Right atrium auricular region (tissue), 2 donors: ENCODE results near the gene FAM3A. TPM values are rescaled to one million over a fixed set of nuclear protein-coding genes. Genes with fewer than 3 reads are reported as not detected.
"Not testable (repeated sequence)": the region's sequence is repeated elsewhere in the genome, so short reads cannot be mapped to it uniquely, and the experiment has no call there.

Source experiments
- DNase-seq: peaks from one replicate; pipeline ENCODE4 v3.0.0-alpha.2; 2019; ENCODE audit warnings: low spot score
- H3K27ac ChIP-seq, 2 donors: fragments of 200-600 bp; sonication (generic); 1 replicate in 1 of 2; 2 replicates in 1 of 2; pipeline ENCODE4 v1.5.1; 2016 to 2019
- H3K27me3 ChIP-seq, 2 donors: fragments of 200-600 bp; sonication (generic); one replicate each; pipeline versions ENCODE4 v1.5.1 to v1.6.0; 2017 to 2019
- H3K36me3 ChIP-seq: fragments of 200-600 bp; sonication (generic); one replicate; pipeline ENCODE4 v1.5.1; 2016
- H3K4me1 ChIP-seq, 2 donors: fragments of 200-600 bp; sonication (generic); one replicate each; pipeline versions ENCODE4 v1.5.1 to v1.6.0; 2017 to 2019
- H3K4me3 ChIP-seq, 2 donors: fragments of 200-600 bp; sonication (generic); 1 replicate in 1 of 2; 2 replicates in 1 of 2; pipeline ENCODE4 v1.5.1; 2017 to 2019; ENCODE audit warnings: mild to moderate bottlenecking in 1 of 2, moderate library complexity in 1 of 2
- H3K9me3 ChIP-seq, 2 donors: fragments of 200-600 bp; sonication (generic); one replicate each; pipeline ENCODE4 v1.5.1; 2019
- total RNA-seq, 2 donors: library from RNA; depleted of rRNA; stranded (reverse); fragments of >200 nt; gene quantifications; one replicate each; pipeline ENCODE4 v1.1.0, GENCODE V29; 2016
- TF ChIP-seq, protein P1 (sequence below), 2 donors: fragments of 200-600 bp; sonication (generic); IDR thresholded peaks; one replicate each; pipeline ENCODE4 v1.5.1; 2019; ENCODE audit warnings: antibody characterized with exemption in 2 of 2

The FAM3A gene, protein sequence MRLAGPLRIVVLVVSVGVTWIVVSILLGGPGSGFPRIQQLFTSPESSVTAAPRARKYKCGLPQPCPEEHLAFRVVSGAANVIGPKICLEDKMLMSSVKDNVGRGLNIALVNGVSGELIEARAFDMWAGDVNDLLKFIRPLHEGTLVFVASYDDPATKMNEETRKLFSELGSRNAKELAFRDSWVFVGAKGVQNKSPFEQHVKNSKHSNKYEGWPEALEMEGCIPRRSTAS
- total RNA-seq = 10 to 100 TPM; 47.1 to 61.2 TPM

DNA sequence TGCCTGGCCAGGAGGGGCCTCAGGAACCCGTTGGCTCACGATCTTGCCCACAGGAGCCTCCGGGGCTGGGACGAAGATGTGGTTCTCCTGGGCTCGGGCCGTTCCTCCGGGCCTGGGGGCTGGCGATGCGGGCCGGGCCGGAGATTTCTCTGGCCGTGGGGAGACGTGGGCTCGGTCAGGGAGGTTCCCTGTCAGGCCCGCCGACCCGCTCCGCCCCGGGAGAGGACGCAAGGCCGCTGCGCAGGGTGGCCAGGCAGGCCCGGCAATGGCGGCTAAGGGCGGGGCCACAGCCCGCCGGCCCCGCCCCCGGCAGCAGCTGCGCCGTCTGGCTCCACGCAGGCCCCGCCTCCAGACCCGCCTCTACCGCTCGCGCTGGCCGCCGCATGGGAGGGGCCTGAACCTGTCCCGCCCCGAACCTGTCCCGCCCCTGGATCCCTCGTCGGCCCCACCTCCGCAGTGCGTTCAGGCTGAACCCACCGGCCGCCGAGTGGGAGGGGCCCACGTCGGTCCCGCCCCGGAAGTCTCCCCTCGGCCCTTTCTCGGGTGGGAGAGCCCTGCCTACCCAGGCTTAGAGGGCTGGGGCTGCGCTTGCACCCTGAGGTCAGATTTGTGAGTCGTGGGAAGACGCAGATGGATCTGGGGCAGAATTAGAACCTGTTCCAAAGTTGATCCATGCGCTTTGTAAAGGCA lies at the start of gene FAM3A:
FAM3A (minus strand) TSS at position 267 of the 690 bp plus-strand sequence. CDS start 460 bp downstream, outside the sequence.
- TF ChIP-seq, protein P1, sequence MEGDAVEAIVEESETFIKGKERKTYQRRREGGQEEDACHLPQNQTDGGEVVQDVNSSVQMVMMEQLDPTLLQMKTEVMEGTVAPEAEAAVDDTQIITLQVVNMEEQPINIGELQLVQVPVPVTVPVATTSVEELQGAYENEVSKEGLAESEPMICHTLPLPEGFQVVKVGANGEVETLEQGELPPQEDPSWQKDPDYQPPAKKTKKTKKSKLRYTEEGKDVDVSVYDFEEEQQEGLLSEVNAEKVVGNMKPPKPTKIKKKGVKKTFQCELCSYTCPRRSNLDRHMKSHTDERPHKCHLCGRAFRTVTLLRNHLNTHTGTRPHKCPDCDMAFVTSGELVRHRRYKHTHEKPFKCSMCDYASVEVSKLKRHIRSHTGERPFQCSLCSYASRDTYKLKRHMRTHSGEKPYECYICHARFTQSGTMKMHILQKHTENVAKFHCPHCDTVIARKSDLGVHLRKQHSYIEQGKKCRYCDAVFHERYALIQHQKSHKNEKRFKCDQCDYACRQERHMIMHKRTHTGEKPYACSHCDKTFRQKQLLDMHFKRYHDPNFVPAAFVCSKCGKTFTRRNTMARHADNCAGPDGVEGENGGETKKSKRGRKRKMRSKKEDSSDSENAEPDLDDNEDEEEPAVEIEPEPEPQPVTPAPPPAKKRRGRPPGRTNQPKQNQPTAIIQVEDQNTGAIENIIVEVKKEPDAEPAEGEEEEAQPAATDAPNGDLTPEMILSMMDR (IDR thresholded peaks at IDR 0.05) = no peak
- no peaks in the 10 kb centered on the region for H3K9me3 ChIP-seq
- peak within 1 kb of the TSS; percentile 90 to 94 for H3K27ac ChIP-seq
- DNase-seq = peak; percentile 92
- peak within 1 kb of the TSS; percentile 66 to 70 for H3K4me3 ChIP-seq
- no peaks in the 10 kb centered on the region for H3K36me3 ChIP-seq
- H3K4me1 ChIP-seq = peaks cover 0 to 7% of the 10 kb centered on the region in 2 donors
- no peaks in the 10 kb centered on the region for H3K27me3 ChIP-seq

DNA sequence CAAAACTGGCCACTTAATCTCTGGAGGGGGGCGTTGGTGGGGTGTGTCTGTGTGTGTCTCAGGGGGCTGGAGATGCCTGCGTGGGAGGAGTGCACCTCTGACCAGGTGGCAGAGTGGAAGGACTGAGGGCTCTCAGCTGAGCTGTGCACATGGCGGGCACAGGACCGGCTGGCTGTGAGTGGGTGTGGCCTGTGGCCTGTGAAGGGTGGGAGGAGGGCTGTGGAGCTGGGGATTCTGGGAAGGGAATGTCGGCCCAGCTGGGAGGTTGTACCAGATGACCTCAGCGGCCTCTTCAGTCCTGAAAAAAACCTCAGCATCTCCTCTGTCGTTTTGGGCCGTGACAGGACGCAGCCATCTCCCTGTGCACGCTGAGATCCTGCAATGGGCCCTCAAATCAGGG lies 46.3 kb upstream of the FAM3A start:
- H3K9me3 ChIP-seq, H3K27me3 ChIP-seq, H3K36me3 ChIP-seq, H3K4me3 ChIP-seq, H3K27ac ChIP-seq, DNase-seq, H3K4me1 ChIP-seq: not testable (repeated sequence)

DNA sequence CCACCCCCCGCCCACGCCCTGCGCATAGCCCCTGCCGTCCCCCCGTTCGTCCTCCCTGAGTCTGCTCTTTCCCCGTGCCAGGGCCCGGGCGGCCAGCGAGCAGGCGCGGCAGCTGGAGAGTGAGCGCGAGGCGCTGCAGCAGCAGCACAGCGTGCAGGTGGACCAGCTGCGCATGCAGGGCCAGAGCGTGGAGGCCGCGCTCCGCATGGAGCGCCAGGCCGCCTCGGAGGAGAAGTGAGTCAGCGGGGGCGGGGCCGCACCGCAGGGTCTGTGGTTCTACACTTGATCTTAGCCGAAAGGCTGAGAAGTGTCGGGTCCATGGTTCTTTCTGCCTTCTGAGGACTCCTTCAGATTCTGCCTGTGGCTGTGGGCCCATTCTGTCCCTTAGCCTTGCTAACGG lies 44.3 kb upstream of the FAM3A start:
- not testable (repeated sequence) for H3K36me3 ChIP-seq, H3K27me3 ChIP-seq, H3K9me3 ChIP-seq, H3K4me3 ChIP-seq, H3K4me1 ChIP-seq, H3K27ac ChIP-seq, DNase-seq

DNA sequence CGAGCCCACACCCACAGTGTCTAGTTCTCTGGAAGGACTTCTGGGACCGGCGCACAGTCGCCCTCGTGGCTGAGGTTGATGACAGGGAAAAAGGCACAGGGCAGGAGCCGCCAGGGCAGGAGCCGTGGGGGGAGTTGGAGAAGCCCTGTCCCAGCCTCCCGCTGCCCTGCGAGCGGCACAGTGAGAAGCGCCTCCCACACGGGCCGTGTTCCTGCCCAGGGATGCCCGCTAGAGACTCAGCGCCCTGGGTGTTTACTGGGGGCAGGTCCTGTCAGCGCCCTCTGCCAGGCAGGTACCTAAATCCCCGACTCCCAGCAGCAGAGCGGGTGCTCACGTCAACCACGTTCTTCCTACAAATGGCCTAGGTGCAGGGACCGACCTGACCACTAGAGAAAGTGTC lies 42.9 kb upstream of the FAM3A start:
- DNase-seq, H3K27ac ChIP-seq, H3K4me1 ChIP-seq: not testable (repeated sequence)

DNA sequence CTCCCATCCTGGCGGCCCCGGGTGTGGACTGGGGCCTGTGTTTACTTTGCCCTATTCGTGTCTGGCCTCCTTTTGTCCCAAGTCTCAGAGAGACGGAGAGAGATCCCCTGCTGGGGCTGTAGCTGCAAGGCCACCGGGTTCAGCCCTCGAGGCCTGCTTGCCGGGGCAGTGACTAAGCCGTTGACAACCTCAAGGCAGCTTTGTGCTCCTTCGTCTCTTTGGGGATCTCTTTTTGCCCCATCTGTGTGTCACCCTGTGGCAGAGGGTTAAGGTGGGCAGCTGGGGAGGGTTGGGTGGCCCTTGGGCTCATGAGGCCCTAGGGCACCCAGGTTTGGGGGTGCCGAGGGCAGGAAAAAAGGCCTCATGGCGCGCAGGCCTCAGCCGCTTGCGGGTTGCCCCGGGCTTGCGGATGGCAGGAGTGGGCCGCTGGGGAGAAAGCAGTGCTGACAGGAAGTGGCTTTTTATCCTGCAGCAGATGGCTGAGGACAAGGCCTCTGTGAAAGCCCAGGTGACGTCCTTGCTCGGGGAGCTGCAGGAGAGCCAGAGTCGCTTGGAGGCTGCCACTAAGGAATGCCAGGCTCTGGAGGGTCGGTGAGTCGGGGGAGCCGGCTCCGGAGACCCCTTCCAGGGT lies 42.1 kb upstream of the FAM3A start:
- not testable (repeated sequence) for H3K27me3 ChIP-seq, H3K9me3 ChIP-seq, H3K36me3 ChIP-seq, H3K4me1 ChIP-seq, H3K27ac ChIP-seq, DNase-seq, H3K4me3 ChIP-seq

More for the DNA sequence above, 42.9 kb upstream of the FAM3A start:
- not testable (repeated sequence) for H3K27me3 ChIP-seq, H3K4me3 ChIP-seq, H3K9me3 ChIP-seq, H3K36me3 ChIP-seq

DNA sequence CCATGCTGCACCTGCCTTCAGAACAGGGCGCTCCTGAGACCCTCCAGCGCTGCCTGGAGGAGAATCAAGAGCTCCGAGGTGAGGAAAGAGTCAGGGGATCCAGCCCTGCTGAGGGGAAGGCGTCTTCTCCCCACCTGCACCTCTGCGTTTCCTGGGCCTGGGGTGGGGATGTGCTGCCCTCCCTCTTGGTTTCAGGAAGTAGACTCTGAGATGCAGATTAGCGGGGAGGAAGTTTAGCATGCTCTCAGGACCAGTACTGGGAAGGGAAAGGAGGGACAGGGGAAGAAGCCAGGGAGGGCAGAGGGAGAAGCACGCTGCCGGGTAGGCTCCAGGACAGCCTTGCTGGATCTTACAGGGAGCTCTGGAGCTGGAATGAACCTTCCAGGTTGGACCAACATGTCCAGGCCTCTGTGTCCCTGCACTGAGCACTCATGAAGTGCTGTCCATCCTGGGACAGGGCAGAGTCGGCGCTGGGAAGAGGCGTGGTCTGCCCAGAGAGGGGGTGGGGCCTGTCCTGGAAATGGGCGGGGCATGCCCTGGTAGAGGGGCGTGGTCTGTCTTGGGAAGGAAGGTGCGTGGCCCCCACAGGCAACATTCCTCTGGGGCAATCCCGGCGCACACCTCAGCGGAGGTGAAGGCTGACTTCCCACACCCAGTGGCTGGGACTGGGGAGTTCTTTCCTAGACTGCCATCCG lies 36.2 kb upstream of the FAM3A start:
- DNase-seq, H3K27ac ChIP-seq, H3K36me3 ChIP-seq, H3K4me3 ChIP-seq, H3K27me3 ChIP-seq, H3K4me1 ChIP-seq, H3K9me3 ChIP-seq: not testable (repeated sequence)

DNA sequence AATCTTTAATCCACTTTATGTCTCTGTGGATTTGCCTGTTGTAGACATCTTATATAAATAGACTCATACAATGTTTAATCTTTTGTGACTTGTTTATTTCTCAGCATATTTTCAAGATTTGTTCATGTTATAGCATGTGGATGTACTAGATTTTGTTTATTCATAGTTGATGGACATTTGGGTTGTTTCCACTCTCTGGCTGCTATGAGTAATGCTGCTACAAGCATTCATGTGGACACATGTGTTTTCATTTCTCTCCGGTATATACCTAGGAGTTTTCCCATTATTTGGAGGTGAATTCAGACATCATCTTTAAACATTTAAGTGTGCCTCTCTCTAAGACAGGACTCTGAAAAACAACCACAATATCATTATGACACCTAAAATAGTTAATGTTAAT lies 33.7 kb upstream of the FAM3A start:
- Histone ChIP-seq H3K27ac (no peak overlapping the region), H3K36me3 (no peaks in the 10 kb centered on the region), H3K27me3 (no peaks in the 10 kb centered on the region), H3K9me3 (no peaks in the 10 kb centered on the region), H3K4me3 (no peak overlapping the region), H3K4me1 (peaks cover 0 to 15% of the 10 kb centered on the region in 2 donors)
- no peak for DNase-seq
- TF ChIP-seq, protein P1 (IDR thresholded peaks at IDR 0.05) = no peak

DNA sequence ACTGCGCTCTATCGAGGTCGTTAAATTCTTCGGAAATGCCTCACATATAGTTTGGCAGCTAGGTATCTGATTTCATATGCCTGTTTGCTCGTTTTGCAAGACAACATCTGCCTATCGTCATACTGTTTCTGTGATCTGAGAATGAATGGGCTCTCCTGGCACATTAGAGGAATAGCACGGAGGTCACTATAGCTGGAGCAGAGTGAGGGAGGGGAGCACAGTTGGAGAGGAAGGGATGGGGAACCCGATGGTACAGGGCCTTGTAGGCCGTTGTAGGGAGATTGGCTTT lies 31.9 kb upstream of the FAM3A start:
- H3K36me3 ChIP-seq = no peaks in the 10 kb centered on the region
- H3K4me1 ChIP-seq = peaks cover 0 to 22% of the 10 kb centered on the region in 2 donors
- H3K27me3 ChIP-seq = no peaks in the 10 kb centered on the region
- TF ChIP-seq, protein P1 (IDR thresholded peaks at IDR 0.05) = no peak
- H3K9me3 ChIP-seq = no peaks in the 10 kb centered on the region
- DNase-seq = no peak
- H3K27ac ChIP-seq = peak overlapping the region; percentile 84 to 89
- peak overlapping the region; percentile 62 to 66 for H3K4me3 ChIP-seq
